Activated CD4-positive, alpha-beta T cell treated with anti-CD3 and anti-CD28 coated beads, Interleukin-2, amount 10 ng/mL, durations not matched to agents 7 days and 5 days (primary cell): ENCODE measurements around the gene ME1. TPM values are rescaled to one million over a fixed set of nuclear protein-coding genes. Genes with fewer than 3 reads are reported as not detected.
"Not testable (repeated sequence)": the region's sequence is repeated elsewhere in the genome, so short reads cannot be mapped to it uniquely, and the experiment has no call there.

Source experiments
- CTCF ChIA-PET: fragments of 350-600 bp; sonication (Branson Sonifier 250); formaldehyde crosslinking; loops from one replicate; lab custom pipeline; 2021; ENCODE audit warnings: antibody characterized with exemption; lab: Charles Lee
- POLR2A ChIA-PET: fragments of 350-600 bp; sonication (Branson Sonifier 250); formaldehyde crosslinking; loops from one replicate; lab custom pipeline; 2021; ENCODE audit warnings: antibody characterized with exemption; lab: Charles Lee
- DNase-seq: peaks from one replicate; pipeline ENCODE4 v3.0.0-alpha.2; 2020
- H3K27ac Mint-ChIP-seq: one replicate; pipeline ENCODE4 v1.8.0; 2021; ENCODE audit warnings: mild to moderate bottlenecking, moderate library complexity, mixed read lengths
- H3K27me3 Mint-ChIP-seq: one replicate; pipeline ENCODE4 v1.8.0; 2021; ENCODE audit warnings: mixed read lengths
- H3K36me3 Mint-ChIP-seq: one replicate; pipeline ENCODE4 v1.8.0; 2021; ENCODE audit warnings: low read depth, mixed read lengths
- H3K4me1 Mint-ChIP-seq: one replicate; pipeline ENCODE4 v1.8.0; 2021; ENCODE audit warnings: mixed read lengths
- H3K4me3 Mint-ChIP-seq: one replicate; pipeline ENCODE4 v1.8.0; 2021; ENCODE audit warnings: mild to moderate bottlenecking, moderate library complexity, mixed read lengths
- H3K9me3 Mint-ChIP-seq: one replicate; pipeline ENCODE4 v1.8.0; 2021; ENCODE audit warnings: mixed read lengths
- total RNA-seq, 2 experiments: library from RNA; stranded (reverse); gene quantifications; one replicate each; pipeline ENCODE4 v1.2.3, GENCODE V29; 2021

The ME1 gene
- total RNA-seq, 2 experiments from 2014 or later: not detected

GRCh38 chr6:83215131-83216047 is 215.5 kb downstream of the ME1 start:
- H3K27me3 Mint-ChIP-seq: peaks cover 18% of the 10 kb centered on the region
- POLR2A ChIA-PET: no interaction called here

DNA sequence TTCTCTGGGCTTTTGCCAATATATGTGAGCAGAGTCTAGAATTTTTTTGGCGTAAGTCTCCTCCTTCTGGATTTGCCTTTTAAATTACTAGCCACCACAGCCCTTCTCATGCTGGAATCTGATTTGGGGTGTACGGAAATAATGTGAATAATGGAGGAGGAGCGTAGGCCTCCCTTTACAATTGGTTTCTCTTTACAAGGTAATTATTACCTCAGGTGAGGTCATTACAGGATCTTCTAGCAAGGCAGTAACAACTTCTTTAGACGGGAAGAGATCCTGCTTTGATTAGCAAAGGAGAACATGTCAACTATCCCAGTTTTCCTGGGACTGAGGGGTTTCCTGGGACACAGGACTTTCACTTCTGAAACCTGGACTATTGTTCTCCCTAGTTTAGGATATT is 228.8 kb downstream of the ME1 start:
- Mint-ChIP-seq H3K9me3 (no peaks in the 10 kb centered on the region), H3K27me3 (peaks cover 6% of the 10 kb centered on the region), H3K27ac (no peak overlapping the region), H3K4me3 (no peak overlapping the region), H3K36me3 (no peaks in the 10 kb centered on the region), H3K4me1 (no peaks in the 10 kb centered on the region)
- no peak for DNase-seq
- ChIA-PET POLR2A (no interaction called here), CTCF (no interaction called here)

More at GRCh38 chr6:83215131-83216047, 215.5 kb downstream of the ME1 start:
- H3K36me3 Mint-ChIP-seq: no peaks in the 10 kb centered on the region
- no peak overlapping the region for H3K4me3 Mint-ChIP-seq
- no peaks in the 10 kb centered on the region for H3K4me1 Mint-ChIP-seq
- CTCF ChIA-PET: interaction anchor here (0.9 to 5.0 kb wide), 4 partner anchors 18 to 149 kb away, joined by 3 to 39 read pairs (median 4); partner anchors contain the start of genes DOP1A, RWDD2A and UBE3D
- peak; percentile 65 for DNase-seq
- H3K27ac Mint-ChIP-seq: no peak overlapping the region
- no peaks in the 10 kb centered on the region for H3K9me3 Mint-ChIP-seq

DNA sequence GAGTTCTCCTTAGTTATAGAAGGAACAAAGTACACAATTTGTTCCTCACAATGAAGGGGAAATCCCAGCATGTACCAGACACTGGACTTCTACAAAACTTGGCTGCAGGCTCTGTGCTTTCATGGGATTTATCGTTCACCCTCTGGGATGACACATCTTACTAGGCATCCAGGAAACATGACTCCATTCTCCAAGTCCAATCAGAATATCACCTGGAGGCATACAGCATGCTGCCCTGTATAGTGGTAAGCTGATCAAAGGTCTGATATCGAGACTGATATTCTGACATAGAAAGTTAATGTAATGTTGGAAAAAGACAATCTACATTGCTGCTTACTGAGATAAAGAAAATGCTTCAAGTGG is 231.0 kb downstream of the ME1 start:
- CTCF ChIA-PET: no interaction called here

DNA sequence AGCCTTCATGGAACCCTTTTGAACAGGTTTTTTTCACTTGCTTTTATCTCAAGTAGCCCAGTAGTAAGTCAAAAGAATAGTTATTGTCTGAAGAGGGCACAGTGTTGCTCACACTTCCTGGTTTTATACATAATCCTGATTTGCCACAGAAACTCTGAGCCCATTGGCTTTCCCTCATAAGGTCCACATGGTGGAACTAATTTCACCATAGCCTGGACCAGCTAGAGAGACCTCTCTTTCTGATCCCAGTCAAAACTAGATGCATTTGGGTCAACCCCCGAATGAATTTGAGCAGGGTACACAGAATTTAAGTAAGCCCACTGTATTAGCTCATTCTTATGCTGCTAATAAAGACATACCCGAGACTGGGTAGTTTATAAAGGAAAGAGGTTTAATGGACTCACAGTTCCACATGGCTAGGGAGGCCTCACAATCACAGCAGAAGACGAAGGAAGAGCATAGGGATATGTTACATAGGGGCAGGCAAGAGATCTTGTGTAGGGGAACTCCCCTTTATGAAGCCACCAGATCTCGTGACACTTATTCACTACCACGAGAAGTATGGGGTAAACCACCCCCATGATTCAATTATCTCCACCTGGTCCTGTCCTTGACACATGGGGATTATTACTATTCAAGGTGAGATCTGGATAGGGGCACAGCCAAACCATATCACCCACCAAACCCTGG is 231.5 kb downstream of the ME1 start:
- CTCF ChIA-PET: interaction anchor here (4.7 kb wide), 1 partner anchor 133 kb away, joined by 28 read pairs; the partner anchor contains the start of genes DOP1A and UBE3D
- POLR2A ChIA-PET: no interaction called here
- Mint-ChIP-seq H3K4me1 (peaks cover 2% of the 10 kb centered on the region), H3K27me3 (peaks cover 5% of the 10 kb centered on the region), H3K36me3 (peaks cover 5% of the 10 kb centered on the region), H3K4me3 (no peak overlapping the region), H3K9me3 (no peaks in the 10 kb centered on the region), H3K27ac (no peak overlapping the region)
- DNase-seq: no peak

More for the DNA sequence above, 231.0 kb downstream of the ME1 start:
- no peak overlapping the region for H3K4me3 Mint-ChIP-seq
- peaks cover 2% of the 10 kb centered on the region for H3K27me3 Mint-ChIP-seq
- H3K27ac Mint-ChIP-seq: no peak overlapping the region
- H3K9me3 Mint-ChIP-seq: no peaks in the 10 kb centered on the region
- no peak for DNase-seq
- H3K4me1 Mint-ChIP-seq: no peaks in the 10 kb centered on the region
- peaks cover 3% of the 10 kb centered on the region for H3K36me3 Mint-ChIP-seq
- POLR2A ChIA-PET: no interaction called here

DNA sequence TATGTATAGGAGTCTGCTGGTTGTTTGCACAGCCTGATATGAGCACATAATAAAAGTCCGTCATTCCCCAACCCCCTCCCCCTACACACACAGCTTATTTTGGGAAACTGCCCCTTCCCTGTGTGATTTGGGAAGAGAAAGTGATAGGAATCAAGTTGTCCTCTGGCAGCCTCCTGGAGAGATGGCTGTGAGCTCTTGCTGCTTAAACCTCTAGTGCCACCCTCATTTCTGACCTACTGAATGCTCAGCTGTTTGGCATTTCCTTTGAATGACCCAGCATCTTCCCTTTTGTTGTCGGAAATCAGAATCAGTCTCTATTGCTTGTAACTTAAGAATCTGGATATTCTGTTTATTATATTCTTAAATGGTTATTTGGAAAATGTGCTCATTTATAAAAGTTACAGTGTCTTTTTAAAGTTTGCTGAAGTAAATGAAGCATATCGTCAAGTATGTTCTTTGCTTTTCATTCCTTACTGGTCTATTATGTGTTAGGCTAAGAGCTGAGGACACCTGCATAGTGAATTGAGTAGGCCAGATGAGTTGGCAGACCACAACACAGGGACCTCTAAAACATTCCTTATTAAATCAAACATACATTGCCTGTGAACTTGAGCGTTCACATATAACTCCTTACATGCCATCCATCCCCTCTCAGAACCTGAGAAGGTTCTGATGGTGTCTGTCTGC is 232.2 kb downstream of the ME1 start:
- Mint-ChIP-seq H3K4me3 (no peak overlapping the region), H3K9me3 (no peaks in the 10 kb centered on the region), H3K27ac (no peak overlapping the region), H3K36me3 (peaks cover 6% of the 10 kb centered on the region), H3K4me1 (peaks cover 6% of the 10 kb centered on the region), H3K27me3 (peaks cover 9% of the 10 kb centered on the region)
- CTCF ChIA-PET: interaction anchor here (4.7 kb wide), 1 partner anchor 132 kb away, joined by 28 read pairs; the partner anchor contains the start of genes DOP1A and UBE3D
- DNase-seq: no peak
- POLR2A ChIA-PET: no interaction called here

DNA sequence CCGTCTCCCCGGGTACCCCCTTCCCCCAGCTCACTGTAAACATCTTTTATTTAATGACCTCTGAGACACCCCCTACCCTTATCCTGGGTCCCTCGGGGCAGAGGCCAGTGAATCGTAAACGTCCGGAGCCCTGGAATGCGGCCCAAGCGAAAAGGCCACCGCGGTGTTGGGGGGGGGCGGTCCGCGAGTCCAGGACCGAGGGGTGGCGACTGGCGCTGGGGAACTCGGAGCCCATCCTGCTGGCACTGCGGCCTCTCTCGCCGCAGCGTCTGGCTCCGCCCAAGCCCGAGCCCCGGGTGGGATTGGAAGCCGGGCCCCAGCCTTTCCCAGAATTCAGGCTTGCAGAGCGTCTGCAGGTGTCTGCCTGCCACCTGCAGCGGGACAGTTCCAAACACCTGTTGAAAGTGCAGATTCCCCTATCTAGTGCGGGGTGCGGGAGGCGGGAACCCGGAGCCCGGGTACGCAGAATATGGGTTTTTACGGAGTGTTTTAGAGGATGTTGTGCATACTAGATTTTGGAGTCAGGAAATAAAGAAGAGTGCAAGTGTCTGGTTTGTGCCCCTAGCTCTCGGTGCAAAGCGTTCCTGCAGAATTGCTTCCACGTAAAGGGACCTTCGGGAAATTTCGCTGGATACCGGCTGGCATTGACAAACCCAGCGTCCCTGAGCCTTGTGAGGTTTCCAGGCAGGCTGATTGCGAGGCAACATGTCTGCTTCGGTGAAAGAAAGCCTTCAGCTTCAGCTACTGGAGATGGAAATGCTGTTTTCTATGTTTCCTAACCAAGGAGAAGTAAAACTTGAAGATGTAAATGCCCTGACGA is 236.9 kb downstream of the ME1 start:
- peaks cover 18% of the 10 kb centered on the region for H3K36me3 Mint-ChIP-seq
- peaks cover 30% of the 10 kb centered on the region for H3K4me1 Mint-ChIP-seq
- peaks cover 9% of the 10 kb centered on the region for H3K27me3 Mint-ChIP-seq
- no peaks in the 10 kb centered on the region for H3K9me3 Mint-ChIP-seq
- peak overlapping the region; percentile 54 for H3K27ac Mint-ChIP-seq
- ChIA-PET CTCF (interaction anchor here (1.3 to 1.7 kb wide), 2 partner anchors 21 to 127 kb away, joined by 4 to 14 read pairs; partner anchors contain the start of genes DOP1A and UBE3D), POLR2A (no interaction called here)
- H3K4me3 Mint-ChIP-seq: peak overlapping the region; percentile 98
- peak; percentile 7 for DNase-seq

GRCh38 chr6:83192871-83193746 is 237.7 kb downstream of the ME1 start, which contains the start of the genes PGM3 and RWDD2A:
Gene PGM3, minus strand, starts transcription at chr6:83193265. Its CDS starts 2,253 bp downstream, at chr6:83191012.
Gene RWDD2A, plus strand, starts transcription at chr6:83193357. Its CDS starts 1,095 bp downstream, at chr6:83194452.
- Mint-ChIP-seq H3K27me3 (peaks cover 9% of the 10 kb centered on the region), H3K4me3 (peak within 1 kb of the TSS; percentile 98), H3K4me1 (peaks cover 36% of the 10 kb centered on the region), H3K27ac (peak within 1 kb of the TSS; percentile 95), H3K36me3 (peaks cover 25% of the 10 kb centered on the region), H3K9me3 (no peaks in the 10 kb centered on the region)
- CTCF ChIA-PET: interaction anchor here (1.3 to 1.7 kb wide), 2 partner anchors 22 to 126 kb away, joined by 4 to 14 read pairs; partner anchors contain the start of genes DOP1A and UBE3D
- DNase-seq: peak; percentile 90
- POLR2A ChIA-PET: no interaction called here

DNA sequence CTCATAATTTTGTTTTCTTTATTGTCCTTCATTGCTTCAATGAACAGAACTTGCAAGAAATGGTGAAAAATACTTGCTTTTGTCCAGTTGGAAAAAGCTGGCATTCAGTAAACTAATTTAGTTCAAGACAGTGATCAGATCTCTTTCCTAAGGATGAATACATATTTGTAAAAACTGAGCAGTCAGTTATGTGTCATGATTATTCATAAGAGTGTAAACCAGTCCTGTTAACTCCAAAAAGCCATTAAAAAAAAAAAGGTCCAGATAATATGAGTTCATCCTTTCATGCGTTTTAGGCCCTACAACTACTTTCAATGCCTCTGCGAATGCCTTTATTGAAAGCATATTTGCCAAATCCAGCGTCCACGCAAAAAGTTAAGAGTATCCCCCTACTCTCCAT is 238.4 kb downstream of the ME1 start:
- H3K36me3 Mint-ChIP-seq: peaks cover 25% of the 10 kb centered on the region
- POLR2A ChIA-PET: no interaction called here
- CTCF ChIA-PET: no interaction called here

GRCh38 chr6:83191974-83192373 is 238.9 kb downstream of the ME1 start:
- POLR2A ChIA-PET, DNase-seq, H3K27ac Mint-ChIP-seq, H3K27me3 Mint-ChIP-seq, H3K9me3 Mint-ChIP-seq: not testable (repeated sequence)
- CTCF ChIA-PET: interaction anchor here (0.8 kb wide), 1 partner anchor 126 kb away, joined by 3 read pairs; the partner anchor contains the start of gene UBE3D
- H3K4me3 Mint-ChIP-seq: peak overlapping the region; percentile 98
- H3K4me1 Mint-ChIP-seq: peaks cover 36% of the 10 kb centered on the region
- H3K36me3 Mint-ChIP-seq: peaks cover 25% of the 10 kb centered on the region

More for the DNA sequence above, 238.4 kb downstream of the ME1 start:
- Mint-ChIP-seq H3K27ac (peak overlapping the region; percentile 95), H3K27me3 (peaks cover 9% of the 10 kb centered on the region), H3K4me3 (peak overlapping the region; percentile 98), H3K4me1 (peaks cover 36% of the 10 kb centered on the region), H3K9me3 (no peaks in the 10 kb centered on the region)
- no peak for DNase-seq

- Mint-ChIP-seq H3K36me3 (peaks cover 27% of the 10 kb centered on the region), H3K4me1 (peaks cover 36% of the 10 kb centered on the region), H3K9me3 (no peaks in the 10 kb centered on the region), H3K27ac (no peak overlapping the region), H3K4me3 (no peak overlapping the region), H3K27me3 (peaks cover 9% of the 10 kb centered on the region)
- POLR2A ChIA-PET: no interaction called here
- no peak for DNase-seq
- CTCF ChIA-PET: interaction anchor here (0.7 to 1.4 kb wide), 2 partner anchors 9 to 123 kb away, joined by 3 to 5 read pairs; partner anchors contain the start of gene DOP1A
These were observed 240.2 kb downstream of the ME1 start for GRCh38 chr6:83190626-83191025.

GRCh38 chr6:83188501-83188900 is 242.3 kb downstream of the ME1 start:
- ChIA-PET CTCF (interaction anchor here (1.1 to 1.8 kb wide), 3 partner anchors 16 to 123 kb away, joined by 3 to 6 read pairs (median 5); partner anchors contain the start of genes DOP1A and UBE3D), POLR2A (no interaction called here)
- DNase-seq: no peak
- Mint-ChIP-seq H3K36me3 (peaks cover 37% of the 10 kb centered on the region), H3K27ac (no peak overlapping the region), H3K4me3 (no peak overlapping the region), H3K9me3 (no peaks in the 10 kb centered on the region), H3K4me1 (peaks cover 30% of the 10 kb centered on the region), H3K27me3 (no peaks in the 10 kb centered on the region)
